Hippocampal formation (tissue), 2 donors: ENCODE results near the gene GNG4.
A peak's percentile ranks its signal among the peaks of the same experiment; 100 is the strongest.
"Not testable (repeated sequence)": the region's sequence is repeated elsewhere in the genome, so short reads cannot be mapped to it uniquely, and the experiment has no call there.

Experiments used
- DNase-seq, 2 donors: peaks; one replicate each; lab custom pipeline; 2025; lab: John Stamatoyannopoulos, UW

Gene GNG4

GRCh38 chr1:235624721-235625333 lies 24.8 kb downstream of the GNG4 start:
- no peak for DNase-seq

GRCh38 chr1:235622936-235623779 lies 26.4 kb downstream of the GNG4 start:
- DNase-seq, result no peak

GRCh38 chr1:235619149-235619548 lies 30.4 kb downstream of the GNG4 start:
- DNase-seq, result not testable (repeated sequence)

- peak in 1 of 2 donors; percentile 8 for DNase-seq
These were observed 31.8 kb downstream of the GNG4 start for GRCh38 chr1:235617808-235618207.

GRCh38 chr1:235617140-235617539 lies 32.4 kb downstream of the GNG4 start:
- no peak for DNase-seq

- no peak for DNase-seq
These were observed 35.1 kb downstream of the GNG4 start for GRCh38 chr1:235614442-235614954.

GRCh38 chr1:235613602-235614001 lies 36.0 kb downstream of the GNG4 start:
- no peak for DNase-seq

- no peak for DNase-seq
These were observed 36.8 kb downstream of the GNG4 start for GRCh38 chr1:235612761-235613160.

- no peak for DNase-seq
These were observed 39.4 kb downstream of the GNG4 start for GRCh38 chr1:235610157-235610556.

GRCh38 chr1:235608278-235608677 lies 41.3 kb downstream of the GNG4 start:
- no peak for DNase-seq

GRCh38 chr1:235607284-235607683 lies 42.3 kb downstream of the GNG4 start:
- no peak for DNase-seq

GRCh38 chr1:235601104-235601503 lies 48.5 kb downstream of the GNG4 start:
- DNase-seq, result no peak

- DNase-seq, result no peak
These were observed 50.0 kb downstream of the GNG4 start for GRCh38 chr1:235599536-235599935.

GRCh38 chr1:235597867-235598553 lies 51.6 kb downstream of the GNG4 start:
- no peak for DNase-seq

- no peak for DNase-seq
These were observed 54.5 kb downstream of the GNG4 start for GRCh38 chr1:235595079-235595478.

- not testable (repeated sequence) for DNase-seq
These were observed 55.2 kb downstream of the GNG4 start for GRCh38 chr1:235594281-235594895.

- no peak for DNase-seq
These were observed 60.6 kb downstream of the GNG4 start for GRCh38 chr1:235588916-235589515.

GRCh38 chr1:235588156-235588555 lies 61.4 kb downstream of the GNG4 start:
- DNase-seq, result no peak

- DNase-seq, result no peak
These were observed 62.6 kb downstream of the GNG4 start for GRCh38 chr1:235586992-235587391.

GRCh38 chr1:235586413-235586812 lies 63.2 kb downstream of the GNG4 start:
- no peak for DNase-seq

GRCh38 chr1:235584973-235585372 lies 64.6 kb downstream of the GNG4 start:
- no peak for DNase-seq
